ENCODE results near the gene ARHGAP33.

DNA sequence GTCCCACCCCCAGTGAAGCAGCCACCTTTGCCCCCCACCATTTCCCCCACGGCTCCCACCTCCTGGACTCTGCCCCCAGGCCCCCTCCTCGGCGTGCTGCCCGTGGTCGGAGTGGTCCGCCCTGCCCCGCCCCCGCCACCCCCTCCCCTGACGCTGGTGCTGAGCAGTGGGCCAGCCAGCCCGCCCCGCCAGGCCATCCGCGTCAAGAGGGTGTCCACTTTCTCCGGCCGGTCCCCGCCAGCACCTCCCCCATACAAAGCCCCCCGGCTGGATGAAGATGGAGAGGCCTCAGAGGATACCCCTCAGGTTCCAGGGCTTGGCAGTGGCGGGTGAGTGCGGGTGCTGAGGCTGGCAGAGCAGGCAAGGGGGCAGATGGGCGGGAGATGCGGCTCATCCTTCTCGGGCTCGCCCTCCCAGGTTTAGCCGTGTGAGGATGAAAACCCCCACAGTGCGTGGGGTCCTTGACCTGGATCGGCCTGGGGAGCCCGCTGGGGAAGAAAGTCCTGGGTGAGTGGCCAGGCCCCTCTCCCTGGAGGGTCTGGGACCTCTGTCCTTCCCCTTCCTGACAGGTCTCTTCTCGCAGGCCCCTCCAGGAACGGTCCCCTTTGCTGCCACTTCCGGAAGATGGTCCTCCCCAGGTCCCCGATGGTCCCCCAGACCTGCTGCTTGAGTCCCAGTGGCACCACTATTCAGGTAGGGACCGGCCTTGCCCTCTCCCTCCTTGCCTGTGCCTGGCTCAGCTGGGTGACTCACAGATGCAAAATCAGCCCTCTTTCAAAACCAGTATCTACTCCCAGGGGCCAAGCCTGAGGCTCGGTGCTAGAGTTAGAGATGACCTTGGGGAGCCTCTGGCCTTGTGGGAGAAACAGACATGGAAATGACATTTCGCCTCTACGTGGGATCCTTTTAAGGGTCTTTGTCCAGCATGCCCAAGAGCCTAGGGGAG lies 41.9 kb upstream of the ARHGAP33 start:
- TF ChIP-seq, protein P1, sequence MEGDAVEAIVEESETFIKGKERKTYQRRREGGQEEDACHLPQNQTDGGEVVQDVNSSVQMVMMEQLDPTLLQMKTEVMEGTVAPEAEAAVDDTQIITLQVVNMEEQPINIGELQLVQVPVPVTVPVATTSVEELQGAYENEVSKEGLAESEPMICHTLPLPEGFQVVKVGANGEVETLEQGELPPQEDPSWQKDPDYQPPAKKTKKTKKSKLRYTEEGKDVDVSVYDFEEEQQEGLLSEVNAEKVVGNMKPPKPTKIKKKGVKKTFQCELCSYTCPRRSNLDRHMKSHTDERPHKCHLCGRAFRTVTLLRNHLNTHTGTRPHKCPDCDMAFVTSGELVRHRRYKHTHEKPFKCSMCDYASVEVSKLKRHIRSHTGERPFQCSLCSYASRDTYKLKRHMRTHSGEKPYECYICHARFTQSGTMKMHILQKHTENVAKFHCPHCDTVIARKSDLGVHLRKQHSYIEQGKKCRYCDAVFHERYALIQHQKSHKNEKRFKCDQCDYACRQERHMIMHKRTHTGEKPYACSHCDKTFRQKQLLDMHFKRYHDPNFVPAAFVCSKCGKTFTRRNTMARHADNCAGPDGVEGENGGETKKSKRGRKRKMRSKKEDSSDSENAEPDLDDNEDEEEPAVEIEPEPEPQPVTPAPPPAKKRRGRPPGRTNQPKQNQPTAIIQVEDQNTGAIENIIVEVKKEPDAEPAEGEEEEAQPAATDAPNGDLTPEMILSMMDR (conservative IDR thresholded peaks at IDR 0.05; ENCODE audit: low read depth, low read length): no peak
- TF ChIP-seq EZH2 (IDR thresholded peaks at IDR 0.05; ENCODE audit: borderline replicate concordance, low read depth, low read length, poor library complexity, severe bottlenecking): no peak

Measured in A673 (cell line).